OCI-LY1 (cell line): ENCODE results near the gene POLR3B.

Source experiments
- H2AFZ ChIP-seq: fragments of 200-600 bp; sonication (generic), shearing (Covaris generic); 2 replicates; pipeline ENCODE4 v1.6.0; 2014; ENCODE audit warnings: antibody characterized with exemption, mild to moderate bottlenecking, low read length
- H3F3A ChIP-seq: fragments of 200-600 bp; sonication (generic), shearing (Covaris generic); 2 replicates; pipeline ENCODE4 v1.6.0; 2014; ENCODE audit warnings: mild to moderate bottlenecking, antibody characterized with exemption, low read length, moderate library complexity; ENCODE audit not compliant: insufficient read depth
- H3K27ac ChIP-seq: fragments of 200-600 bp; sonication (generic); 2 replicates; pipeline ENCODE4 v1.5.1; 2014; ENCODE audit warnings: low read length, mixed run types, mild to moderate bottlenecking, low read depth; ENCODE audit not compliant: poor library complexity, severe bottlenecking
- H3K27me3 ChIP-seq: fragments of 200-600 bp; sonication (generic); 2 replicates; pipeline ENCODE4 v1.6.0; 2014; ENCODE audit warnings: antibody characterized with exemption, mild to moderate bottlenecking, low read length, moderate library complexity; ENCODE audit not compliant: insufficient read depth
- H3K36me3 ChIP-seq: fragments of 200-600 bp; sonication (generic); 2 replicates; pipeline ENCODE4 v1.6.1; 2014; ENCODE audit warnings: mild to moderate bottlenecking, antibody characterized with exemption, low read length, moderate library complexity, mixed read lengths; ENCODE audit not compliant: insufficient read depth
- H3K4me1 ChIP-seq: fragments of 200-600 bp; sonication (generic); 2 replicates; pipeline ENCODE4 v1.5.1; 2014; ENCODE audit warnings: mild to moderate bottlenecking, low read length, moderate library complexity; ENCODE audit not compliant: insufficient read depth, severe bottlenecking
- H3K4me2 ChIP-seq: fragments of 200-600 bp; sonication (generic), shearing (Covaris generic); 2 replicates; pipeline ENCODE4 v1.6.1; 2014; ENCODE audit warnings: low read length
- H3K4me3 ChIP-seq: fragments of 200-600 bp; sonication (generic); 2 replicates; pipeline ENCODE4 v1.5.1; 2014; ENCODE audit warnings: low read length, low read depth, mild to moderate bottlenecking, mixed read lengths; ENCODE audit not compliant: poor library complexity, severe bottlenecking
- H3K79me2 ChIP-seq: fragments of 200-600 bp; shearing (Covaris generic); 2 replicates; pipeline ENCODE4 v1.6.1; 2016; ENCODE audit warnings: mixed run types, low read length, mixed read lengths; ENCODE audit not compliant: insufficient read depth
- H3K9ac ChIP-seq: fragments of 200-600 bp; sonication (generic), shearing (Covaris generic); 2 replicates; pipeline ENCODE4 v1.6.1; 2014; ENCODE audit warnings: mild to moderate bottlenecking, low read length, mixed read lengths
- H3K9me2 ChIP-seq: fragments of 200-600 bp; sonication (generic), shearing (Covaris generic); 2 replicates; pipeline ENCODE4 v1.6.1; 2014; ENCODE audit warnings: low read depth, mild to moderate bottlenecking, low read length, mixed read lengths
- H3K9me3 ChIP-seq: fragments of 200-600 bp; shearing (Covaris generic); 2 replicates; pipeline ENCODE4 v1.6.1; 2014; ENCODE audit warnings: low read length, mixed read lengths
- H4K20me1 ChIP-seq: fragments of 200-600 bp; sonication (generic), shearing (Covaris generic); 2 replicates; pipeline ENCODE4 v1.6.0; 2016; ENCODE audit warnings: mild to moderate bottlenecking, low read length; ENCODE audit not compliant: insufficient read depth
- EZH2 ChIP-seq: fragments of 200-600 bp; sonication (generic), shearing (Covaris generic); IDR thresholded peaks from 2 replicates; pipeline ENCODE4 v1.8.0; 2017; ENCODE audit warnings: borderline replicate concordance, mixed run types, mild to moderate bottlenecking, antibody characterized with exemption, low read length, moderate library complexity, mixed read lengths
- TF ChIP-seq, protein P1 (sequence below): fragments of 200-600 bp; sonication (generic), shearing (Covaris generic); IDR thresholded peaks from 2 replicates; pipeline ENCODE4 v1.5.1; 2017; ENCODE audit warnings: mild to moderate bottlenecking, antibody characterized with exemption, low read length, moderate library complexity, mixed read lengths

The POLR3B gene

DNA sequence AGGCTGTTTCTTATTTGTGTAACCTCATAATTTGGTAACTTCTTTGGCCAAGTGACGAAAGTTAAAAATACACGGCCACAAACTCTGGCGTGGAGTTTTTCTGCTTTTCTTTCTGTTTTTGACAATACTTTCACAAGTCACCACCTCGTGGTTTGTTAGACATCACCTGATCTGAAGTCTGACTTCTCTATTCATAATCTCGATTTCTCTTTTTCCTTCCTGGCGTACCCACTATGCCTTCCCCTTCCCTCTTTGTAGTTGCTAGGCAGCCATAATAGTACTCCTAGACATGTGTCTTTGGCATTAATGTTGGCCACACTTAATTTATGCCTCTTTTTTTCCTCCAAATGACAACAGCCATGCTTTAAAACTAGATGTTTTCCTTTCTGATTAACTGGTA is 97.6 kb downstream of the POLR3B start:
- Histone ChIP-seq H3K27me3 (no peaks in the 10 kb centered on the region), H3K4me3 (no peak overlapping the region), H3K9me3 (no peaks in the 10 kb centered on the region), H3K4me2 (no peak overlapping the region), H3K9me2 (no peaks in the 10 kb centered on the region), H3K9ac (no peak overlapping the region), H2AFZ (no peak overlapping the region), H3K79me2 (no peaks in the 10 kb centered on the region), H3K27ac (no peak overlapping the region), H3K36me3 (peaks cover 20% of the 10 kb centered on the region), H3K4me1 (no peaks in the 10 kb centered on the region), H3F3A (no peaks in the 10 kb centered on the region), H4K20me1 (no peaks in the 10 kb centered on the region)
- TF ChIP-seq, protein P1, sequence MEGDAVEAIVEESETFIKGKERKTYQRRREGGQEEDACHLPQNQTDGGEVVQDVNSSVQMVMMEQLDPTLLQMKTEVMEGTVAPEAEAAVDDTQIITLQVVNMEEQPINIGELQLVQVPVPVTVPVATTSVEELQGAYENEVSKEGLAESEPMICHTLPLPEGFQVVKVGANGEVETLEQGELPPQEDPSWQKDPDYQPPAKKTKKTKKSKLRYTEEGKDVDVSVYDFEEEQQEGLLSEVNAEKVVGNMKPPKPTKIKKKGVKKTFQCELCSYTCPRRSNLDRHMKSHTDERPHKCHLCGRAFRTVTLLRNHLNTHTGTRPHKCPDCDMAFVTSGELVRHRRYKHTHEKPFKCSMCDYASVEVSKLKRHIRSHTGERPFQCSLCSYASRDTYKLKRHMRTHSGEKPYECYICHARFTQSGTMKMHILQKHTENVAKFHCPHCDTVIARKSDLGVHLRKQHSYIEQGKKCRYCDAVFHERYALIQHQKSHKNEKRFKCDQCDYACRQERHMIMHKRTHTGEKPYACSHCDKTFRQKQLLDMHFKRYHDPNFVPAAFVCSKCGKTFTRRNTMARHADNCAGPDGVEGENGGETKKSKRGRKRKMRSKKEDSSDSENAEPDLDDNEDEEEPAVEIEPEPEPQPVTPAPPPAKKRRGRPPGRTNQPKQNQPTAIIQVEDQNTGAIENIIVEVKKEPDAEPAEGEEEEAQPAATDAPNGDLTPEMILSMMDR, result no peak
- no peak for TF ChIP-seq EZH2

- Histone ChIP-seq H3K27me3 (no peaks in the 10 kb centered on the region), H4K20me1 (no peaks in the 10 kb centered on the region), H3K9me3 (no peaks in the 10 kb centered on the region), H3K9me2 (no peaks in the 10 kb centered on the region), H3K4me1 (no peaks in the 10 kb centered on the region), H3K79me2 (no peaks in the 10 kb centered on the region), H3K4me3 (no peak overlapping the region), H2AFZ (no peak overlapping the region), H3K4me2 (no peak overlapping the region), H3K36me3 (peaks cover 23% of the 10 kb centered on the region; the same call in 1 of the 2 replicates), H3F3A (no peaks in the 10 kb centered on the region), H3K9ac (no peak overlapping the region), H3K27ac (no peak overlapping the region)
- TF ChIP-seq, protein P1, result no peak
- TF ChIP-seq EZH2, result no peak
These were observed 101.6 kb downstream of the POLR3B start for GRCh38 chr12:106459124-106459523.

DNA sequence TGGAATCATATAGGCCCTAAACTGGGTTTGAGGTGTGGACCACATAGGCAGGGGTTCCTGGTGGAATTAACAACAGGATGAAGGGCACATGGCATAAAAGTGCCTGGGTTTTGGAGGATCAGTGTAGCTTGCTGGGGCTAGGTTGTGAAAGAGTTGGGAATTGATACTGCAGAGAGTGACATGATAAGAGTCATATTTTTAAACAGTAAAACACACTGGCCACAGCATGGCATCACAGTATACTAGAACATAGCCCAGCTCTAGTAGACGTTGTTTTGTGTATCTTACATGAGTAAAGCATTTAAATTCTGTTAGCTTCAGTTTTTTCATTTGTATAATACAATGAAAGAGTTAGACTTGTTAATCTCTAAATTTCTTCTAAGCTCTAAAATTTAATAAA is 102.0 kb downstream of the POLR3B start:
- Histone ChIP-seq H4K20me1 (no peaks in the 10 kb centered on the region), H2AFZ (no peak overlapping the region), H3K4me1 (no peaks in the 10 kb centered on the region), H3K9me3 (no peaks in the 10 kb centered on the region), H3K36me3 (peaks cover 25% of the 10 kb centered on the region; the same call in 1 of the 2 replicates), H3K9ac (no peak overlapping the region), H3K27me3 (no peaks in the 10 kb centered on the region), H3K4me2 (no peak overlapping the region), H3K4me3 (no peak overlapping the region), H3K79me2 (no peaks in the 10 kb centered on the region), H3K27ac (no peak overlapping the region), H3K9me2 (no peaks in the 10 kb centered on the region), H3F3A (no peaks in the 10 kb centered on the region)
- TF ChIP-seq, protein P1, result no peak
- no peak for TF ChIP-seq EZH2
